ENCODE data around the gene ZBTB21. TPM values are rescaled to one million over a fixed set of nuclear protein-coding genes. Genes with fewer than 3 reads are reported as not detected.

The ZBTB21 gene
- 10 to 100 TPM; 16.3 to 33.5 (median 18.6) TPM for total RNA-seq

- peak; percentile 99 for DNase-seq
These were observed at the start of gene ZBTB21 for GRCh38 chr21:42009831-42010506. Gene ZBTB21, minus strand, starts transcription at chr21:42010360. Its CDS starts 16,265 bp downstream, at chr21:41994095.

DNA sequence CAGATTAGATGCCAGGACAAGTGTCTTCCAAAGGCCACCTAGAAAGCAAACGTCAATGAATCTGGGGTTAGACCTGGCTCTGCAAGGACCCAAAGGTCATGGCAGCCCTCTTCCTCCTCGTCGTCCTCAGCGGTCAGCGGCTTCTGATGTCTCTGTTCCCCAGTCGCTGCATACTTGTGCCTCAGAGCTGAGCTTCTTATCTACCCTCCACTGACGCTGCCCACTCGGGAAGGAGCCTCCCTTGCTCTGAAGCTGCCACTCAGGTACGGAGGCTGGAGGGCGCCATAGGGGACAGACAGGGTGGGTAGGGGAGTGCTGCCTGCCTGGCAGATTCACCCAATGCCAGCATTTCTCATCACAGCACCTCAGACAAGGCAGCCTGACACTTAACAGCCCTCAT, 49.6 kb upstream of the ZBTB21 start:
- Histone ChIP-seq H3K27me3 (no peaks in the 10 kb centered on the region), H3K4me3 (replicated peaks in 1 of 3) (no peak overlapping the region), H3K9me3 (no peaks in the 10 kb centered on the region), H3K27ac (no peak overlapping the region), H3K4me1 (peaks cover 26 to 44% of the 10 kb centered on the region in 2 donors), H3K36me3 (no peaks in the 10 kb centered on the region)
- 82 to 100% methylated on average over 6 to 10 of the region's 10 CpGs for WGBS, 2 donors
- TF ChIP-seq CTCF (IDR thresholded peaks at IDR 0.05): no peak
- TF ChIP-seq POLR2A (IDR thresholded peaks at IDR 0.05): no peak
- intact Hi-C loops (cut with DNase I): no loop called here
- no peak for DNase-seq

More at GRCh38 chr21:42009831-42010506, at the start of gene ZBTB21:
- Histone ChIP-seq H3K4me3 (replicated peaks in 1 of 3) (peak within 1 kb of the TSS; percentile 44 to 83 (median 70)), H3K27me3 (no peaks in the 10 kb centered on the region), H3K27ac (peak within 1 kb of the TSS; percentile 93 to 98 (median 98)), H3K36me3 (no peaks in the 10 kb centered on the region), H3K9me3 (no peaks in the 10 kb centered on the region), H3K4me1 (peaks cover 5 to 6% of the 10 kb centered on the region in 2 donors)
- intact Hi-C loops (cut with DNase I): loop anchor here (5.0 kb wide), 1 partner anchor 92 kb away; no protein-coding TSS in a partner anchor
- TF ChIP-seq POLR2A (IDR thresholded peaks at IDR 0.05) (peak; percentile 89 to 96), CTCF (IDR thresholded peaks at IDR 0.05) (no peak)
- WGBS, 2 donors: 0 to 1% methylated on average over 36 to 45 of the region's 75 CpGs

DNA sequence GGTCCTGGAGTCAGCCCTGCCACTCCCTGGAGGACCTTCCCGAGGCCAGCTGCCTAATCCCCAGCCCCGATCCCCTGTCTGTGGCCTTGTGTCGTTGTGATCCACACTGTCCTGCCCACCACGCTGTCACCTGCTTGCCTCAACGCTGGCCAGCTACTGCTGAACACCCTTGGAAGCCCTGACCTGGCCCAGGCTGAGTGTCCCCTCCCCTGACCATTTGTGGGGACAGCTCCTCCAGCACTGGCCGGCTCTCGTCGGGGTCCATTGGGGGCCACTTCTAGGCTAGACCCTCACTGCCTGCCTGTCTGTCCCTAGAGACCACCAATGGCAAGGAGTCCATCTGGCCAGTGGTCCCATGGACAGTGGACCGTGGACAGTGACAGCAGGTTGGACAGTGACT, 49.0 kb upstream of the ZBTB21 start:
- H3K4me3 ChIP-seq (replicated peaks in 1 of 3): no peak overlapping the region
- peaks cover 24 to 38% of the 10 kb centered on the region in 2 donors for H3K4me1 ChIP-seq
- H3K36me3 ChIP-seq: no peaks in the 10 kb centered on the region
- no peaks in the 10 kb centered on the region for H3K9me3 ChIP-seq
- no peak for DNase-seq
- intact Hi-C loops (cut with DNase I): no loop called here
- H3K27ac ChIP-seq: no peak overlapping the region
- H3K27me3 ChIP-seq: no peaks in the 10 kb centered on the region
- 89 to 92% methylated on average over 7 to 9 of the region's 9 CpGs for WGBS, 2 donors
- no peak for TF ChIP-seq POLR2A (IDR thresholded peaks at IDR 0.05)
- no peak for TF ChIP-seq CTCF (IDR thresholded peaks at IDR 0.05)

DNA sequence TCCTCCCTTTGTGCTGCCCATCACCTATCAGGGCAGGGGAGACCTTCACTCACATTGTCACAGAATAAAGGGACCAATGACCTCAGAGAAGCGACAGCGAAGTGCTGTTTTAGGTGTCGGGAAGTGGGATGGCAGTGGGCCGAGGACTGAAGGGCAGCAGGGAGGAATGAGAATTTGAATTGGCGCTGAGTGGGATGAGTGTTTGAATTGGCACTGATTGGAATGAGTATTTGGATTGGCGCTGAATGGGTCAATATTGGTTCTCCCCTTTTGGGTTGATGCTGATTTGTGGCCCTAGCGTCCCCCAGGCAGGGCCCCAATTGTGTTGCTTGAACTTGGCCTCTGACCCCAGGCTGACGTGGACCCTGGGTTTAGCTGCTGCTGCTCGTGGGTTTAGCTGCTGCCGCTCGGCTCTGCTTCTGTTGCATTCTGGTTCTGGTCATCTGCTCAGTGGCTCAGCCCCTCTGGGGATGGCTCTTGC, 48.5 kb upstream of the ZBTB21 start:
- WGBS, 2 donors: 98 to 100% methylated on average over 11 of the region's 11 CpGs
- H3K27ac ChIP-seq: peak overlapping the region in 1 of 3 donors; percentile 43
- peaks cover 19 to 33% of the 10 kb centered on the region in 2 donors for H3K4me1 ChIP-seq
- no peaks in the 10 kb centered on the region for H3K36me3 ChIP-seq
- H3K9me3 ChIP-seq: no peaks in the 10 kb centered on the region
- DNase-seq: no peak
- TF ChIP-seq POLR2A (IDR thresholded peaks at IDR 0.05): no peak
- TF ChIP-seq CTCF (IDR thresholded peaks at IDR 0.05): no peak
- intact Hi-C loops (cut with DNase I): no loop called here
- H3K4me3 ChIP-seq (replicated peaks in 1 of 3): no peak overlapping the region
- H3K27me3 ChIP-seq: no peaks in the 10 kb centered on the region

GRCh38 chr21:42057851-42058437, 47.8 kb upstream of the ZBTB21 start:
- H3K4me1 ChIP-seq: peaks cover 12 to 26% of the 10 kb centered on the region in 2 donors
- intact Hi-C loops (cut with DNase I): no loop called here
- H3K4me3 ChIP-seq (replicated peaks in 1 of 3): no peak overlapping the region
- H3K27ac ChIP-seq: peak overlapping the region in 2 of 3 donors; percentile 26 to 43
- 21 to 52% methylated on average over 11 of the region's 11 CpGs for WGBS, 2 donors
- peak in 1 of 2 donors; percentile 39 for DNase-seq
- no peaks in the 10 kb centered on the region for H3K27me3 ChIP-seq
- TF ChIP-seq POLR2A (IDR thresholded peaks at IDR 0.05): no peak
- TF ChIP-seq CTCF (IDR thresholded peaks at IDR 0.05): no peak
- H3K9me3 ChIP-seq: no peaks in the 10 kb centered on the region
- no peaks in the 10 kb centered on the region for H3K36me3 ChIP-seq

Data from thyroid gland (tissue), 4 donors.